ENCODE data around the gene OR2J1.

- no peak for TF ChIP-seq TCF7L2 (IDR thresholded peaks at IDR 0.05; ENCODE audit: borderline replicate concordance, low read depth, low read length)
- TF ChIP-seq, protein P1, sequence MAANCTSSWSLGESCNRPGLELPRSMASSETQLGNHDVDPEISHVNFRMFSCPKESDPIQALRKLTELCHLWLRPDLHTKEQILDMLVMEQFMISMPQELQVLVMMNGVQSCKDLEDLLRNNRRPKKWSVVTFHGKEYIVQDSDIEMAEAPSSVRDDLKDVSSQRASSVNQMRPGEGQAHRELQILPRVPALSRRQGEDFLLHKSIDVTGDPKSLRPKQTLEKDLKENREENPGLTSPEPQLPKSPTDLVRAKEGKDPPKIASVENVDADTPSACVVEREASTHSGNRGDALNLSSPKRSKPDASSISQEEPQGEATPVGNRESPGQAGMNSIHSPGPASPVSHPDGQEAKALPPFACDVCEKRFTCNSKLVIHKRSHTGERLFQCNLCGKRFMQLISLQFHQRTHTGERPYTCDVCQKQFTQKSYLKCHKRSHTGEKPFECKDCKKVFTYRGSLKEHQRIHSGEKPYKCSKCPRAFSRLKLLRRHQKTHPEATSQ (tag by site-specific recombination; IDR thresholded peaks at IDR 0.05): no peak
- no peak for TF ChIP-seq IKZF3 (tag by site-specific recombination; IDR thresholded peaks at IDR 0.05)
- no peak for TF ChIP-seq YY1 (tag by site-specific recombination; IDR thresholded peaks at IDR 0.05)
- no peak for TF ChIP-seq ZNF792 (tag by site-specific recombination; IDR thresholded peaks at IDR 0.05)
- TF ChIP-seq, protein P2, sequence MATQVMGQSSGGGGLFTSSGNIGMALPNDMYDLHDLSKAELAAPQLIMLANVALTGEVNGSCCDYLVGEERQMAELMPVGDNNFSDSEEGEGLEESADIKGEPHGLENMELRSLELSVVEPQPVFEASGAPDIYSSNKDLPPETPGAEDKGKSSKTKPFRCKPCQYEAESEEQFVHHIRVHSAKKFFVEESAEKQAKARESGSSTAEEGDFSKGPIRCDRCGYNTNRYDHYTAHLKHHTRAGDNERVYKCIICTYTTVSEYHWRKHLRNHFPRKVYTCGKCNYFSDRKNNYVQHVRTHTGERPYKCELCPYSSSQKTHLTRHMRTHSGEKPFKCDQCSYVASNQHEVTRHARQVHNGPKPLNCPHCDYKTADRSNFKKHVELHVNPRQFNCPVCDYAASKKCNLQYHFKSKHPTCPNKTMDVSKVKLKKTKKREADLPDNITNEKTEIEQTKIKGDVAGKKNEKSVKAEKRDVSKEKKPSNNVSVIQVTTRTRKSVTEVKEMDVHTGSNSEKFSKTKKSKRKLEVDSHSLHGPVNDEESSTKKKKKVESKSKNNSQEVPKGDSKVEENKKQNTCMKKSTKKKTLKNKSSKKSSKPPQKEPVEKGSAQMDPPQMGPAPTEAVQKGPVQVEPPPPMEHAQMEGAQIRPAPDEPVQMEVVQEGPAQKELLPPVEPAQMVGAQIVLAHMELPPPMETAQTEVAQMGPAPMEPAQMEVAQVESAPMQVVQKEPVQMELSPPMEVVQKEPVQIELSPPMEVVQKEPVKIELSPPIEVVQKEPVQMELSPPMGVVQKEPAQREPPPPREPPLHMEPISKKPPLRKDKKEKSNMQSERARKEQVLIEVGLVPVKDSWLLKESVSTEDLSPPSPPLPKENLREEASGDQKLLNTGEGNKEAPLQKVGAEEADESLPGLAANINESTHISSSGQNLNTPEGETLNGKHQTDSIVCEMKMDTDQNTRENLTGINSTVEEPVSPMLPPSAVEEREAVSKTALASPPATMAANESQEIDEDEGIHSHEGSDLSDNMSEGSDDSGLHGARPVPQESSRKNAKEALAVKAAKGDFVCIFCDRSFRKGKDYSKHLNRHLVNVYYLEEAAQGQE (tag by site-specific recombination; IDR thresholded peaks at IDR 0.05): no peak
- TF ChIP-seq ZNF837 (tag by site-specific recombination; IDR thresholded peaks at IDR 0.05): no peak
- TF ChIP-seq, protein P3, sequence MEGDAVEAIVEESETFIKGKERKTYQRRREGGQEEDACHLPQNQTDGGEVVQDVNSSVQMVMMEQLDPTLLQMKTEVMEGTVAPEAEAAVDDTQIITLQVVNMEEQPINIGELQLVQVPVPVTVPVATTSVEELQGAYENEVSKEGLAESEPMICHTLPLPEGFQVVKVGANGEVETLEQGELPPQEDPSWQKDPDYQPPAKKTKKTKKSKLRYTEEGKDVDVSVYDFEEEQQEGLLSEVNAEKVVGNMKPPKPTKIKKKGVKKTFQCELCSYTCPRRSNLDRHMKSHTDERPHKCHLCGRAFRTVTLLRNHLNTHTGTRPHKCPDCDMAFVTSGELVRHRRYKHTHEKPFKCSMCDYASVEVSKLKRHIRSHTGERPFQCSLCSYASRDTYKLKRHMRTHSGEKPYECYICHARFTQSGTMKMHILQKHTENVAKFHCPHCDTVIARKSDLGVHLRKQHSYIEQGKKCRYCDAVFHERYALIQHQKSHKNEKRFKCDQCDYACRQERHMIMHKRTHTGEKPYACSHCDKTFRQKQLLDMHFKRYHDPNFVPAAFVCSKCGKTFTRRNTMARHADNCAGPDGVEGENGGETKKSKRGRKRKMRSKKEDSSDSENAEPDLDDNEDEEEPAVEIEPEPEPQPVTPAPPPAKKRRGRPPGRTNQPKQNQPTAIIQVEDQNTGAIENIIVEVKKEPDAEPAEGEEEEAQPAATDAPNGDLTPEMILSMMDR (tag by site-specific recombination; IDR thresholded peaks at IDR 0.05): no peak
- no peak for TF ChIP-seq ZNF558 (tag by site-specific recombination; IDR thresholded peaks at IDR 0.05)
- no peak for TF ChIP-seq ZNF776 (tag by site-specific recombination; IDR thresholded peaks at IDR 0.05; ENCODE audit: borderline replicate concordance)
- no peak for TF ChIP-seq ZBTB21 (tag by site-specific recombination; IDR thresholded peaks at IDR 0.05)
- TF ChIP-seq ZNF274 (IDR thresholded peaks at IDR 0.05; ENCODE audit: low read length): no peak
- TF ChIP-seq ZNF274 (tag by site-specific recombination; IDR thresholded peaks at IDR 0.05; ENCODE audit: borderline replicate concordance): no peak
- no peak for TF ChIP-seq ZNF10 (tag by site-specific recombination; IDR thresholded peaks at IDR 0.05)
Observed at GRCh38 chr6:29112135-29112534, 12.8 kb downstream of the OR2J1 start.

All from HEK293 (cell line).